Gastroesophageal sphincter (tissue), 3 donors: Measurements from ENCODE around the gene SHPK.

Source experiments
- POLR2A ChIP-seq, 2 donors: fragments of 450-650 bp; IDR thresholded peaks; one replicate each; pipeline ENCODE4 v1.6.1; 2017; ENCODE audit warnings: antibody characterized with exemption in 2 of 2, mild to moderate bottlenecking in 2 of 2, moderate library complexity in 1 of 2
- POLR2AphosphoS5 ChIP-seq: sonication (generic); formaldehyde crosslinking; IDR thresholded peaks from one replicate; pipeline ENCODE4 v1.6.1; 2017; ENCODE audit warnings: antibody characterized with exemption
- TF ChIP-seq, protein P1 (sequence below), 4 experiments: fragments of 200-600 bp in 2 of 4; fragments of 450-650 bp in 2 of 4; sonication (generic) in 1 of 4; IDR thresholded peaks; one replicate each; pipeline ENCODE4 v1.5.1; 2017 to 2019; ENCODE audit warnings: antibody characterized with exemption in 4 of 4, mild to moderate bottlenecking in 2 of 4, moderate library complexity in 2 of 4

- TF ChIP-seq POLR2AphosphoS5, result no peak
- TF ChIP-seq, protein P1, sequence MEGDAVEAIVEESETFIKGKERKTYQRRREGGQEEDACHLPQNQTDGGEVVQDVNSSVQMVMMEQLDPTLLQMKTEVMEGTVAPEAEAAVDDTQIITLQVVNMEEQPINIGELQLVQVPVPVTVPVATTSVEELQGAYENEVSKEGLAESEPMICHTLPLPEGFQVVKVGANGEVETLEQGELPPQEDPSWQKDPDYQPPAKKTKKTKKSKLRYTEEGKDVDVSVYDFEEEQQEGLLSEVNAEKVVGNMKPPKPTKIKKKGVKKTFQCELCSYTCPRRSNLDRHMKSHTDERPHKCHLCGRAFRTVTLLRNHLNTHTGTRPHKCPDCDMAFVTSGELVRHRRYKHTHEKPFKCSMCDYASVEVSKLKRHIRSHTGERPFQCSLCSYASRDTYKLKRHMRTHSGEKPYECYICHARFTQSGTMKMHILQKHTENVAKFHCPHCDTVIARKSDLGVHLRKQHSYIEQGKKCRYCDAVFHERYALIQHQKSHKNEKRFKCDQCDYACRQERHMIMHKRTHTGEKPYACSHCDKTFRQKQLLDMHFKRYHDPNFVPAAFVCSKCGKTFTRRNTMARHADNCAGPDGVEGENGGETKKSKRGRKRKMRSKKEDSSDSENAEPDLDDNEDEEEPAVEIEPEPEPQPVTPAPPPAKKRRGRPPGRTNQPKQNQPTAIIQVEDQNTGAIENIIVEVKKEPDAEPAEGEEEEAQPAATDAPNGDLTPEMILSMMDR (IDR thresholded peaks at IDR 0.05), result no peak
- no peak for TF ChIP-seq POLR2A (IDR thresholded peaks at IDR 0.05)
Observed at GRCh38 chr17:3685174-3685573, 49.1 kb upstream of the SHPK start.
